DOHH2 (cell line): ENCODE measurements around the gene RPAP2.

ENCODE experiments used
- CTCF ChIP-seq: fragments of 200-600 bp; sonication (generic); IDR thresholded peaks from one replicate; pipeline ENCODE4 v1.5.1; 2014; ENCODE audit warnings: antibody characterized with exemption, mild to moderate bottlenecking, low read depth, low read length; ENCODE audit not compliant: poor library complexity, severe bottlenecking
- EZH2phosphoT487 ChIP-seq: fragments of 200-600 bp; sonication (generic); IDR thresholded peaks from 2 replicates; pipeline ENCODE4 v1.6.1; 2017; ENCODE audit warnings: borderline replicate concordance, mild to moderate bottlenecking, antibody characterized with exemption, low read length, moderate library complexity, mixed read lengths

DNA sequence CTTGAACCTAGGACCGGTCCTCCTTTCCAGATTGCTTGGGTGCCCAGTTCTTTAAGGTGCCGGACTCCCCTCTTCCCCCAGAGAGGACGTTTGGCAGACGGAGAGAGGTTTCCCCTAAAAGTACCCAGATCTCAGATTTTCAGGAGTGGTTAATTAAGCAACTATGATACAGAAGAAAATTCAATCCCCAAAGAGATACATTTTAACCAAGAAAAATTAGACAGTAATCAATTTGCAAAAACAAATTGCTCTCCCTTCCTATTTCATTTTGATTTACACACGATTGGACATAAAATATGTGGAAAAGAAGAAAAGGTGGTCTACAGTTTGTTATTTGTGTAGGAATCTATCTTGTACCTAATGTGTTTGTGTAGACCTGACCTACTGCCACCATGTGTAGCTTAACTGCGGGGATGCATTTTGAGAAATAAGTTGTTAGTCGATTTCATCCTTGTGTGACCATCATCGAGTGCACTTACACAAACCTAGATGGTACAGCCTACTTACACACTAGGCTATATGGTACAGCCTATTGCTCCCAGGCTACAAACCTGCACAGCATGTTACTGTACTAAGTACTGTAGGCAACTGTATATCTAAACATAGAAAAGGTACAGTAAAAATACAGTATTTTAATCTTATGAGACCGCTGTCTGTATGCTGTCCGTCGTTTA, 755 bp downstream of the RPAP2 start:
- no peak for TF ChIP-seq CTCF
- no peak for TF ChIP-seq EZH2phosphoT487
